Neural progenitor cell (in vitro differentiated cells): Measurements from ENCODE around the gene DLGAP4.

Experiments used
- EZH2 ChIP-seq: fragments of 200-600 bp; sonication (generic); IDR thresholded peaks from 2 replicates; pipeline ENCODE4 v1.6.1; 2017; ENCODE audit warnings: antibody characterized with exemption, mild to moderate bottlenecking, moderate library complexity
- EZH2phosphoT487 ChIP-seq: fragments of 200-600 bp; sonication (generic); IDR thresholded peaks from 2 replicates; pipeline ENCODE4 v1.6.1; 2017; ENCODE audit warnings: antibody characterized with exemption
- TF ChIP-seq, protein P1 (sequence below): fragments of 200-600 bp; sonication (generic); IDR thresholded peaks from 2 replicates; pipeline ENCODE4 v1.5.1; 2017; ENCODE audit warnings: antibody characterized with exemption, mild to moderate bottlenecking

DNA sequence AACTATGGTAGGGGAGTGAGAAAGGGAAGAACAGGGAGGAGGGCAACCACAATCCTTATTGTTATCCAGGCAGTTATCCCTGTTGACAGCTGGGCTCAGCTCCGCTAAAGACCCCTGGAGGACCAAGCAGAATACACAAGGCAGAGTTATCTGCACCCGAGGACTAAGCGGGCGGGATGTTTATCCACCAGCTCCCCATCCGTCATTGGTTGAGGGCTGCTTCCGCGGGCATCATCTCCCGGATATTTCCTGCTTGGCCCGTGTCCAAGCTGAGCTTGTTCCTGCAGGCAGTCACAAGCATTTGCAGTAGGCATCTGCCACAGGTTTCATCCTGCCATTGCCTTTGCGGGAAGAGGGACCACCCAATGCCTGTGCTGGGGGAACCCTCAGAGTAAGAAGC lies 102.1 kb downstream of the DLGAP4 start:
- TF ChIP-seq, protein P1, sequence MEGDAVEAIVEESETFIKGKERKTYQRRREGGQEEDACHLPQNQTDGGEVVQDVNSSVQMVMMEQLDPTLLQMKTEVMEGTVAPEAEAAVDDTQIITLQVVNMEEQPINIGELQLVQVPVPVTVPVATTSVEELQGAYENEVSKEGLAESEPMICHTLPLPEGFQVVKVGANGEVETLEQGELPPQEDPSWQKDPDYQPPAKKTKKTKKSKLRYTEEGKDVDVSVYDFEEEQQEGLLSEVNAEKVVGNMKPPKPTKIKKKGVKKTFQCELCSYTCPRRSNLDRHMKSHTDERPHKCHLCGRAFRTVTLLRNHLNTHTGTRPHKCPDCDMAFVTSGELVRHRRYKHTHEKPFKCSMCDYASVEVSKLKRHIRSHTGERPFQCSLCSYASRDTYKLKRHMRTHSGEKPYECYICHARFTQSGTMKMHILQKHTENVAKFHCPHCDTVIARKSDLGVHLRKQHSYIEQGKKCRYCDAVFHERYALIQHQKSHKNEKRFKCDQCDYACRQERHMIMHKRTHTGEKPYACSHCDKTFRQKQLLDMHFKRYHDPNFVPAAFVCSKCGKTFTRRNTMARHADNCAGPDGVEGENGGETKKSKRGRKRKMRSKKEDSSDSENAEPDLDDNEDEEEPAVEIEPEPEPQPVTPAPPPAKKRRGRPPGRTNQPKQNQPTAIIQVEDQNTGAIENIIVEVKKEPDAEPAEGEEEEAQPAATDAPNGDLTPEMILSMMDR = no peak
- TF ChIP-seq EZH2phosphoT487 = no peak
- no peak for TF ChIP-seq EZH2
